ENCODE data around the gene CCT5.

CCT5 gene

GRCh38 chr5:10257870-10258269 is 7.8 kb downstream of the CCT5 start (continued):
- TF ChIP-seq TSHZ2 (CRISPR knock-in tag; IDR thresholded peaks at IDR 0.05), result no peak
- TF ChIP-seq SNAI2 (CRISPR knock-in tag; IDR thresholded peaks at IDR 0.05), result no peak
- TF ChIP-seq TOX (CRISPR knock-in tag; IDR thresholded peaks at IDR 0.05; ENCODE audit: borderline replicate concordance), result no peak
- no peak for TF ChIP-seq GLIS3 (CRISPR knock-in tag; IDR thresholded peaks at IDR 0.05)
- TF ChIP-seq CSDC2 (CRISPR knock-in tag; IDR thresholded peaks at IDR 0.05), result no peak
- no peak for TF ChIP-seq POU6F1 (CRISPR knock-in tag; IDR thresholded peaks at IDR 0.05; ENCODE audit: borderline replicate concordance, low read depth)
- no peak for TF ChIP-seq OSR1 (CRISPR knock-in tag; IDR thresholded peaks at IDR 0.05)

DNA sequence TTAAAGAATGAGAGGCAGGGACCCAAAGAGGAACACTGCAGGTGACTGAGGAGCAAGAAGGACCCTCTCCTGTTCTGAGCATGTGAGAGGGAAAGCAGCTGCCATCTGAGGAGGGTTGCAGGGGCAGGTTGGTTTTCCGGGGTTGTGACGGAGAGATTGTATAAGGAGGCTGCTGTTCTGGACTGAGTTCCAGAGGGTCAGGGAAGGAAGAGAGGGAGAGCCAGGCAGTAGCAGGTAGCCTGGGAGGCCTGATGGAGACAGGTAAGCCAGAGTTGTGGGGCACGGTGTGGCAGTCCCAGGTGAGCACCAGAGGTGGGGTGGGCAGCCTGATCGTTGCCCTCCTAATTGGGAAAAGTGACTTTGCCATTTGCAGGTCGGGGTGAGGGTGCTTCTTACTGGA is 9.8 kb downstream of the CCT5 start:
- no peak for ATAC-seq
- no peak for TF ChIP-seq POU6F1 (CRISPR knock-in tag; IDR thresholded peaks at IDR 0.05; ENCODE audit: borderline replicate concordance, low read depth)
- TF ChIP-seq, protein P1, sequence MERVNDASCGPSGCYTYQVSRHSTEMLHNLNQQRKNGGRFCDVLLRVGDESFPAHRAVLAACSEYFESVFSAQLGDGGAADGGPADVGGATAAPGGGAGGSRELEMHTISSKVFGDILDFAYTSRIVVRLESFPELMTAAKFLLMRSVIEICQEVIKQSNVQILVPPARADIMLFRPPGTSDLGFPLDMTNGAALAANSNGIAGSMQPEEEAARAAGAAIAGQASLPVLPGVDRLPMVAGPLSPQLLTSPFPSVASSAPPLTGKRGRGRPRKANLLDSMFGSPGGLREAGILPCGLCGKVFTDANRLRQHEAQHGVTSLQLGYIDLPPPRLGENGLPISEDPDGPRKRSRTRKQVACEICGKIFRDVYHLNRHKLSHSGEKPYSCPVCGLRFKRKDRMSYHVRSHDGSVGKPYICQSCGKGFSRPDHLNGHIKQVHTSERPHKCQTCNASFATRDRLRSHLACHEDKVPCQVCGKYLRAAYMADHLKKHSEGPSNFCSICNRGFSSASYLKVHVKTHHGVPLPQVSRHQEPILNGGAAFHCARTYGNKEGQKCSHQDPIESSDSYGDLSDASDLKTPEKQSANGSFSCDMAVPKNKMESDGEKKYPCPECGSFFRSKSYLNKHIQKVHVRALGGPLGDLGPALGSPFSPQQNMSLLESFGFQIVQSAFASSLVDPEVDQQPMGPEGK (CRISPR knock-in tag; IDR thresholded peaks at IDR 0.05; ENCODE audit: borderline replicate concordance), result no peak
- no peak for TF ChIP-seq SNAI2 (CRISPR knock-in tag; IDR thresholded peaks at IDR 0.05)
- no peak for TF ChIP-seq GLIS3 (CRISPR knock-in tag; IDR thresholded peaks at IDR 0.05)
- TF ChIP-seq RARB (CRISPR knock-in tag; IDR thresholded peaks at IDR 0.05), result no peak
- no peak for TF ChIP-seq ZFP30 (CRISPR knock-in tag; IDR thresholded peaks at IDR 0.05)
- TF ChIP-seq TSHZ2 (CRISPR knock-in tag; IDR thresholded peaks at IDR 0.05), result no peak
- TF ChIP-seq TCF4 (CRISPR knock-in tag; IDR thresholded peaks at IDR 0.05; ENCODE audit: borderline replicate concordance), result no peak
- TF ChIP-seq ZFP3 (CRISPR knock-in tag; IDR thresholded peaks at IDR 0.05), result no peak

- no peak for ATAC-seq
- TF ChIP-seq ZNF8 (CRISPR knock-in tag; IDR thresholded peaks at IDR 0.05) (no peak), ARNTL (CRISPR knock-in tag; IDR thresholded peaks at IDR 0.05; ENCODE audit: borderline replicate concordance, low read depth) (no peak), GLIS3 (CRISPR knock-in tag; IDR thresholded peaks at IDR 0.05) (no peak), TOX (CRISPR knock-in tag; IDR thresholded peaks at IDR 0.05; ENCODE audit: borderline replicate concordance) (no peak), OSR1 (CRISPR knock-in tag; IDR thresholded peaks at IDR 0.05) (no peak), ESRRG (CRISPR knock-in tag; IDR thresholded peaks at IDR 0.05) (no peak), RARB (CRISPR knock-in tag; IDR thresholded peaks at IDR 0.05) (no peak), BACH2 (CRISPR knock-in tag; IDR thresholded peaks at IDR 0.05; ENCODE audit: borderline replicate concordance) (no peak), ZFP3 (CRISPR knock-in tag; IDR thresholded peaks at IDR 0.05) (no peak), ZNF70 (CRISPR knock-in tag; IDR thresholded peaks at IDR 0.05) (no peak), SNAI2 (CRISPR knock-in tag; IDR thresholded peaks at IDR 0.05) (no peak), TSHZ2 (CRISPR knock-in tag; IDR thresholded peaks at IDR 0.05) (no peak), ZNF565 (CRISPR knock-in tag; conservative IDR thresholded peaks at IDR 0.05; ENCODE audit: low read depth) (no peak)
- TF ChIP-seq, protein P2, sequence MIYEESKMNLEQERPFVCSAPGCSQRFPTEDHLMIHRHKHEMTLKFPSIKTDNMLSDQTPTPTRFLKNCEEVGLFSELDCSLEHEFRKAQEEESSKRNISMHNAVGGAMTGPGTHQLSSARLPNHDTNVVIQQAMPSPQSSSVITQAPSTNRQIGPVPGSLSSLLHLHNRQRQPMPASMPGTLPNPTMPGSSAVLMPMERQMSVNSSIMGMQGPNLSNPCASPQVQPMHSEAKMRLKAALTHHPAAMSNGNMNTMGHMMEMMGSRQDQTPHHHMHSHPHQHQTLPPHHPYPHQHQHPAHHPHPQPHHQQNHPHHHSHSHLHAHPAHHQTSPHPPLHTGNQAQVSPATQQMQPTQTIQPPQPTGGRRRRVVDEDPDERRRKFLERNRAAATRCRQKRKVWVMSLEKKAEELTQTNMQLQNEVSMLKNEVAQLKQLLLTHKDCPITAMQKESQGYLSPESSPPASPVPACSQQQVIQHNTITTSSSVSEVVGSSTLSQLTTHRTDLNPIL (CRISPR knock-in tag; IDR thresholded peaks at IDR 0.05; ENCODE audit: low read depth), result no peak
- TF ChIP-seq, protein P1 (CRISPR knock-in tag; IDR thresholded peaks at IDR 0.05; ENCODE audit: borderline replicate concordance), result no peak
Measured at GRCh38 chr5:10261065-10261464, 11.0 kb downstream of the CCT5 start.

All from SK-N-SH treated with all-trans-retinoic acid at 6 μM for 48 hours (cell line).